K562 (cell line): ENCODE data around the gene BLID. TPM values are rescaled to one million over a fixed set of nuclear protein-coding genes. Genes with fewer than 3 reads are reported as not detected.

Source experiments
- ATAC-seq: fragments of 200-7000 bp; cut with Tn5 transposase; 3 replicates; pipeline ENCODE4 v1.9.1; 2020; ENCODE audit warnings: moderate library complexity
- BruUV-seq: library from RNA; stranded (reverse); fragments of 400-500 nt; replicated peaks from 2 replicates; lab custom pipeline; 2021; lab: Mats Ljungman, UMichigan
- CTCF ChIA-PET: fragments of 300-600 bp; formaldehyde crosslinking; extraction: SDS; loops from one replicate; lab custom pipeline; 2021; ENCODE audit warnings: low intra/inter-chr PET ratio; lab: Yijun Ruan, JAX
- POLR2A ChIA-PET: fragments of 300-600, 350-650 bp; sonication (Branson Sonifier 250); formaldehyde crosslinking; extraction: SDS; loops from one replicate; lab custom pipeline; 2021; ENCODE audit warnings: antibody characterized with exemption, inconsistent platforms; lab: Yijun Ruan, JAX
- DNase-seq, 4 experiments: peaks; one replicate each; pipeline versions ENCODE4 v3.0.0 to v3.0.0-alpha.2; 2011 to 2018; ENCODE audit warnings: low spot score in 3 of 4, mixed read lengths in 3 of 4; ENCODE audit errors: extremely low read depth in 1 of 4
- FAIRE-seq: peaks from 2 replicates; lab custom pipeline; 2011; peaks lifted over from hg19 to GRCh38; lab: Jason Lieb, UNC
- H2AFZ ChIP-seq: 2 replicates; pipeline ENCODE4 v1.6.0; 2011; ENCODE audit warnings: low read depth, low read length, control low read depth, inconsistent platforms
- H3K27ac ChIP-seq: fragments of 200-600 bp; 3 replicates; pipeline ENCODE4 v1.8.0; 2011; ENCODE audit warnings: low read depth, mild to moderate bottlenecking, control low read depth, inconsistent platforms, low read length, moderate library complexity, mixed read lengths; ENCODE audit errors: extremely low read depth
- H3K27me3 ChIP-seq, 2 experiments: fragments of 300-600 bp in 1 of 2; 2 replicates in 1 of 2; 3 replicates in 1 of 2; pipeline versions ENCODE4 v1.6.0 to v1.8.0; 2011; ENCODE audit warnings: inconsistent platforms in 2 of 2, low read length in 2 of 2, mild to moderate bottlenecking in 1 of 2, mixed read lengths in 1 of 2, moderate library complexity in 1 of 2; ENCODE audit not compliant: control insufficient read depth in 2 of 2, insufficient read depth in 2 of 2
- H3K36me3 ChIP-seq: fragments of 300-600 bp; 3 replicates; pipeline ENCODE4 v1.8.0; 2011; ENCODE audit warnings: mild to moderate bottlenecking, low read length, inconsistent platforms; ENCODE audit not compliant: control insufficient read depth, insufficient read depth
- H3K4me1 ChIP-seq, 2 experiments: fragments of 200-600 bp in 1 of 2; replicated peaks in 1 of 2; 2 replicates in 1 of 2; 3 replicates in 1 of 2; pipeline versions ENCODE4 v1.5.1 to v1.8.0; 2011; ENCODE audit warnings: inconsistent platforms in 2 of 2, low read length in 2 of 2, mild to moderate bottlenecking in 1 of 2, mixed read lengths in 1 of 2, moderate library complexity in 1 of 2; ENCODE audit not compliant: control insufficient read depth in 2 of 2, insufficient read depth in 2 of 2
- H3K4me2 ChIP-seq: 2 replicates; pipeline ENCODE4 v1.6.1; 2011; ENCODE audit warnings: low read length, control low read depth, inconsistent platforms, mixed read lengths; ENCODE audit not compliant: insufficient read depth
- H3K4me3 ChIP-seq: fragments of 200-600 bp; sonication (generic), shearing (Covaris generic); 2 replicates; pipeline ENCODE4 v1.5.1; 2016; ENCODE audit warnings: control low read depth, inconsistent platforms
- H3K79me2 ChIP-seq: fragments of 200-600 bp; 3 replicates; pipeline ENCODE4 v1.8.0; 2011; ENCODE audit warnings: low read length, inconsistent platforms; ENCODE audit not compliant: control insufficient read depth, insufficient read depth
- H3K9ac ChIP-seq, 2 experiments: 2 replicates each; pipeline versions ENCODE4 v1.6.0 to v1.6.1; 2011; ENCODE audit warnings: low read depth in 2 of 2, low read length in 2 of 2, control low read depth in 1 of 2, inconsistent platforms in 1 of 2, mild to moderate bottlenecking in 1 of 2, mixed read lengths in 1 of 2; ENCODE audit not compliant: insufficient read depth in 1 of 2
- H3K9me1 ChIP-seq: one replicate; pipeline ENCODE4 v1.6.0; 2011; ENCODE audit warnings: inconsistent platforms, mild to moderate bottlenecking, low read length, moderate library complexity; ENCODE audit not compliant: control insufficient read depth, insufficient read depth
- H3K9me3 ChIP-seq: replicated peaks from 2 replicates; pipeline ENCODE4 v1.5.1; 2011; ENCODE audit warnings: low read depth, low read length, inconsistent platforms; ENCODE audit not compliant: control insufficient read depth, insufficient read depth
- H4K20me1 ChIP-seq: replicated peaks from 2 replicates; pipeline ENCODE4 v1.6.1; 2011; ENCODE audit warnings: low read length, inconsistent platforms, mixed read lengths; ENCODE audit not compliant: control insufficient read depth, insufficient read depth
- ETV5 ChIP-seq: sonication (generic); formaldehyde crosslinking; IDR thresholded peaks from 2 replicates; pipeline ENCODE4 v1.4.0; 2020; ENCODE audit warnings: low read depth, mild to moderate bottlenecking, missing genetic modification reagents
- GATAD2B ChIP-seq: fragments of 450-650 bp; IDR thresholded peaks from 2 replicates; pipeline ENCODE4 v1.6.1; 2017; ENCODE audit warnings: mild to moderate bottlenecking, borderline replicate concordance
- NCOA4 ChIP-seq: fragments of 450-650 bp; IDR thresholded peaks from 2 replicates; pipeline ENCODE4 v1.6.1; 2018; ENCODE audit warnings: mild to moderate bottlenecking; ENCODE audit not compliant: partially characterized antibody
- PTTG1 ChIP-seq: fragments of 450-650 bp; IDR thresholded peaks from 2 replicates; pipeline ENCODE4 v1.6.1; 2016; ENCODE audit warnings: low read depth, mild to moderate bottlenecking, missing genetic modification characterization, missing compliant biosample characterization
- RNF2 ChIP-seq: sonication (generic); IDR thresholded peaks from 2 replicates; pipeline ENCODE4 v1.6.1; 2016
- RNF219 ChIP-seq: fragments of 250-450 bp; sonication (Bioruptor Pico); IDR thresholded peaks from 2 replicates; pipeline ENCODE4 v1.5.0; 2022; ENCODE audit warnings: mild to moderate bottlenecking
- ZBTB5 ChIP-seq: fragments of 450-650 bp; IDR thresholded peaks from 2 replicates; pipeline ENCODE4 v1.6.1; 2017; ENCODE audit warnings: antibody characterized with exemption
- ZNF395 ChIP-seq: fragments of 200-800 bp; sonication (Bioruptor generic); IDR thresholded peaks from 2 replicates; pipeline ENCODE4 v1.6.1; 2017; ENCODE audit warnings: missing genetic modification characterization, missing compliant biosample characterization
- WGBS: fragments of 100-300 bp; shearing (Covaris generic); methylation state at CpG from one replicate; pipeline ENCODE4 v1.1.6; 2016; ENCODE audit warnings: low coverage, mixed read lengths; ENCODE audit not compliant: insufficient coverage; ENCODE audit errors: missing lambda C conversion rate; 5-methylcytosine and 5-hydroxymethylcytosine counted together
- in situ Hi-C: fragments of 300-500 bp; cut with MboI; formaldehyde crosslinking; loops from 4 replicates; pipeline ENCODE4 v1.15.0; 2018; ENCODE audit warnings: inconsistent platforms, mixed read lengths
- intact Hi-C: fragments of 100-400 bp; cut with micrococcal nuclease; formaldehyde crosslinking; loops from 2 replicates; pipeline ENCODE4 v1.14.2; 2022
- polyA plus RNA-seq, 8 experiments: library from polyadenylated mRNA; depleted of rRNA in 4 of 8; stranded (reverse) in 5 of 8; unstranded in 3 of 8; fragments of >200 nt; fragmentation: Nextera tagmentation in 2 of 8; fragmentation: Illumina TruSeq in 1 of 8; extraction: Ambion mirVana in 2 of 8; extraction: Trizol in 1 of 8; gene quantifications; 2 replicates each; pipeline versions ENCODE4 v1.2.1 to v1.2.3, GENCODE V29; 2011 to 2014; ENCODE audit warnings: inconsistent platforms in 1 of 8, missing spikeins in 1 of 8
- total RNA-seq, 7 experiments: library from RNA; depleted of rRNA in 6 of 7; stranded (reverse); fragments of >200 nt in 6 of 7; fragmentation: Illumina TruSeq in 2 of 7; extraction: Trizol in 2 of 7; gene quantifications; 2 replicates each; pipeline versions ENCODE4 v1.2.1 to v1.2.3, GENCODE V29; 2011 to 2021; ENCODE audit warnings: low replicate concordance in 1 of 7

Gene BLID
- total and polyA plus RNA-seq, 9 of the 15 experiments (the other 6 are each of a cell fraction or from before 2014, with no cell fraction given) = not detected

GRCh38 chr11:122103726-122104125 lies 12.3 kb downstream of the BLID start:
- POLR2A ChIA-PET = no interaction called here
- no peaks in the 10 kb centered on the region for H3K36me3 ChIP-seq
- FAIRE-seq = no peak
- H2AFZ ChIP-seq = no peak overlapping the region
- WGBS = 0% methylated on average over 4 of the region's 4 CpGs
- no peaks in the 10 kb centered on the region for H3K27me3 ChIP-seq
- intact Hi-C loops (no loop called here), in situ Hi-C loops (no loop called here)
- no peak overlapping the region for H3K4me3 ChIP-seq
- no peaks in the 10 kb centered on the region for H3K9me1 ChIP-seq
- TF ChIP-seq RNF2 (no peak), ZBTB5 (no peak), PTTG1 (no peak), ZNF395 (CRISPR knock-in tag) (no peak), NCOA4 (no peak), RNF219 (no peak), ETV5 (CRISPR knock-in tag) (no peak), GATAD2B (no peak)
- TF ChIP-seq, all 486 proteins: peak for 0
- no peaks in the 10 kb centered on the region for H4K20me1 ChIP-seq
- no TSS peak for BruUV-seq
- H3K4me2 ChIP-seq = no peak overlapping the region
- H3K4me1 ChIP-seq = no peaks in the 10 kb centered on the region
- no peak overlapping the region for H3K27ac ChIP-seq
- ATAC-seq (no peak), DNase-seq (no peak)
- no peaks in the 10 kb centered on the region for H3K9me3 ChIP-seq
- CTCF ChIA-PET = no interaction called here
- H3K9ac ChIP-seq = no peak overlapping the region
- H3K79me2 ChIP-seq = no peaks in the 10 kb centered on the region
